BE2C (cell line): ENCODE measurements around the gene RAB1B.

Experiments used
- DNase-seq: peaks from one replicate; pipeline ENCODE4 v3.0.0-alpha.2; 2020
- H3K27me3 ChIP-seq: fragments of 250-450 bp; sonication (Bioruptor Pico); 2 replicates; pipeline ENCODE4 v1.5.1; 2020; ENCODE audit warnings: mild to moderate bottlenecking
- H3K36me3 ChIP-seq: fragments of 250-450 bp; sonication (Bioruptor Pico); 2 replicates; pipeline ENCODE4 v1.5.1; 2020; ENCODE audit warnings: mild to moderate bottlenecking
- H3K4me1 ChIP-seq: fragments of 250-450 bp; sonication (Bioruptor Pico); 2 replicates; pipeline ENCODE4 v1.5.1; 2020
- H3K4me3 ChIP-seq: 2 replicates; pipeline ENCODE4 v1.5.1; 2011; ENCODE audit warnings: low read depth, low read length
- H3K9me3 ChIP-seq: fragments of 250-450 bp; sonication (Bioruptor Pico); 2 replicates; pipeline ENCODE4 v1.5.1; 2020
- CTCF ChIP-seq: IDR thresholded peaks from 2 replicates; pipeline ENCODE4 v1.5.1; 2012; ENCODE audit warnings: mild to moderate bottlenecking, low read depth, low read length

RAB1B gene

GRCh38 chr11:66266378-66267038 is 1.9 kb upstream of the RAB1B start:
- Histone ChIP-seq H3K27me3 (no peaks in the 10 kb centered on the region), H3K9me3 (no peaks in the 10 kb centered on the region), H3K36me3 (peaks cover 11% of the 10 kb centered on the region; the same call in 1 of the 2 replicates), H3K4me1 (no peaks in the 10 kb centered on the region; the same call in 1 of the 2 replicates), H3K4me3 (peak overlapping the region; percentile 97)
- no peak for DNase-seq
- no peak for TF ChIP-seq CTCF

GRCh38 chr11:66267039-66267378 is 1.4 kb upstream of the RAB1B start:
- TF ChIP-seq CTCF, result no peak
- Histone ChIP-seq H3K9me3 (no peaks in the 10 kb centered on the region), H3K27me3 (no peaks in the 10 kb centered on the region), H3K36me3 (peaks cover 15% of the 10 kb centered on the region), H3K4me3 (peak overlapping the region; percentile 97), H3K4me1 (no peaks in the 10 kb centered on the region; the same call in 1 of the 2 replicates)
- DNase-seq, result no peak

GRCh38 chr11:66267379-66268243 is 828 bp upstream of the RAB1B start:
- Histone ChIP-seq H3K4me3 (peak overlapping the region; percentile 97), H3K36me3 (peaks cover 17% of the 10 kb centered on the region), H3K27me3 (no peaks in the 10 kb centered on the region), H3K9me3 (no peaks in the 10 kb centered on the region), H3K4me1 (no peaks in the 10 kb centered on the region; the same call in 1 of the 2 replicates)
- TF ChIP-seq CTCF, result peak; percentile 29
- DNase-seq, result peak; percentile 96

- H3K9me3 ChIP-seq, result no peaks in the 10 kb centered on the region
- 0 out of 2 replicates have a peak, but pooled peaks have one; percentile 25 for TF ChIP-seq CTCF
- peaks cover 33% of the 10 kb centered on the region for H3K36me3 ChIP-seq
- H3K4me1 ChIP-seq, result no peaks in the 10 kb centered on the region; the same call in 1 of the 2 replicates
- no peak for DNase-seq
- peak overlapping the region; percentile 97 for H3K4me3 ChIP-seq
- no peaks in the 10 kb centered on the region for H3K27me3 ChIP-seq
These were observed 790 bp downstream of the RAB1B start for GRCh38 chr11:66268952-66269905.

GRCh38 chr11:66271816-66272215 is 3.4 kb downstream of the RAB1B start:
- H3K9me3 ChIP-seq, result no peaks in the 10 kb centered on the region
- H3K4me1 ChIP-seq, result no peaks in the 10 kb centered on the region; the same call in 1 of the 2 replicates
- no peaks in the 10 kb centered on the region for H3K27me3 ChIP-seq
- no peak for DNase-seq
- peaks cover 46% of the 10 kb centered on the region for H3K36me3 ChIP-seq
- no peak for TF ChIP-seq CTCF
- no peak overlapping the region for H3K4me3 ChIP-seq
